Sigmoid colon (tissue), 7 donors: Measurements from ENCODE around the gene SEMA3G. TPM values are rescaled to one million over a fixed set of nuclear protein-coding genes. Genes with fewer than 3 reads are reported as not detected.
A peak's percentile ranks its signal among the peaks of the same experiment; 100 is the strongest.

Experiments
- DNase-seq: peaks from one replicate; pipeline ENCODE4 v3.0.0-alpha.2; 2019
- H3K27ac ChIP-seq, 4 donors: fragments of 200-600 bp; sonication (generic); one replicate each; pipeline ENCODE4 v1.5.1; 2016 to 2019; ENCODE audit warnings: mild to moderate bottlenecking in 1 of 4
- H3K27me3 ChIP-seq, 3 donors: fragments of 200-600 bp; sonication (generic); one replicate each; pipeline ENCODE4 v1.5.1; 2019; ENCODE audit warnings: mild to moderate bottlenecking in 1 of 3
- H3K36me3 ChIP-seq, 4 donors: fragments of 200-600 bp; sonication (generic); one replicate each; pipeline ENCODE4 v1.5.1; 2016 to 2019
- H3K4me1 ChIP-seq, 4 donors: fragments of 200-600 bp; sonication (generic); one replicate each; pipeline ENCODE4 v1.5.1; 2017 to 2019
- H3K4me3 ChIP-seq, 4 donors: fragments of 200-600 bp; sonication (generic); one replicate each; pipeline ENCODE4 v1.5.1; 2017 to 2019; ENCODE audit warnings: mild to moderate bottlenecking in 2 of 4, moderate library complexity in 1 of 4
- H3K9me3 ChIP-seq, 4 donors: fragments of 200-600 bp in 3 of 4; sonication (generic) in 3 of 4; one replicate each; pipeline versions ENCODE4 v1.5.1 to v1.6.1; 2013 to 2019
- EP300 ChIP-seq, 4 donors: sonication (generic); formaldehyde crosslinking; IDR thresholded peaks; one replicate each; pipeline ENCODE4 v1.6.1; 2017; ENCODE audit warnings: antibody characterized with exemption in 4 of 4
- POLR2A ChIP-seq, 2 donors: fragments of 450-650 bp; IDR thresholded peaks; one replicate each; pipeline ENCODE4 v1.6.1; 2016; ENCODE audit warnings: antibody characterized with exemption in 2 of 2, mild to moderate bottlenecking in 2 of 2, moderate library complexity in 2 of 2
- POLR2AphosphoS5 ChIP-seq, 4 donors: sonication (generic); formaldehyde crosslinking; IDR thresholded peaks; one replicate each; pipeline ENCODE4 v1.6.1; 2017; ENCODE audit warnings: antibody characterized with exemption in 4 of 4
- WGBS, 2 donors: extraction: QIAGEN DNeasy Blood & Tissue Kit; methylation state at CpG; one replicate each; pipeline ENCODE4 v1.1.7; 2013; 5-methylcytosine and 5-hydroxymethylcytosine counted together
- intact Hi-C: fragments of 100-400 bp; cut with DNase I; formaldehyde crosslinking; loops from one replicate; pipeline ENCODE4 v1.15.1; 2023
- polyA plus RNA-seq, 3 donors: library from polyadenylated mRNA; stranded (reverse); fragments of 200-250 nt; gene quantifications; one replicate each; pipeline ENCODE4 v1.2.3, GENCODE V29; 2013
- total RNA-seq, 4 donors: library from RNA; depleted of rRNA; stranded (reverse); fragments of >200 nt; gene quantifications; one replicate each; pipeline ENCODE4 v1.1.0, GENCODE V29; 2016
- TF ChIP-seq, protein P1 (sequence below), 4 experiments: fragments of 450-650 bp in 3 of 4; fragments of 200-600 bp in 1 of 4; IDR thresholded peaks; one replicate each; pipeline ENCODE4 v1.5.1; 2016 to 2019; ENCODE audit warnings: antibody characterized with exemption in 4 of 4, mild to moderate bottlenecking in 3 of 4, moderate library complexity in 2 of 4
- donor health status: healthy with polysubstance abuse.
- donor health status: Bipolar disorder and iron deficiency.
- donor health status: healthy.

The SEMA3G gene
- total and polyA plus RNA-seq, 7 donors, result 0.23 to 7.4 (median 3.9) TPM

DNA sequence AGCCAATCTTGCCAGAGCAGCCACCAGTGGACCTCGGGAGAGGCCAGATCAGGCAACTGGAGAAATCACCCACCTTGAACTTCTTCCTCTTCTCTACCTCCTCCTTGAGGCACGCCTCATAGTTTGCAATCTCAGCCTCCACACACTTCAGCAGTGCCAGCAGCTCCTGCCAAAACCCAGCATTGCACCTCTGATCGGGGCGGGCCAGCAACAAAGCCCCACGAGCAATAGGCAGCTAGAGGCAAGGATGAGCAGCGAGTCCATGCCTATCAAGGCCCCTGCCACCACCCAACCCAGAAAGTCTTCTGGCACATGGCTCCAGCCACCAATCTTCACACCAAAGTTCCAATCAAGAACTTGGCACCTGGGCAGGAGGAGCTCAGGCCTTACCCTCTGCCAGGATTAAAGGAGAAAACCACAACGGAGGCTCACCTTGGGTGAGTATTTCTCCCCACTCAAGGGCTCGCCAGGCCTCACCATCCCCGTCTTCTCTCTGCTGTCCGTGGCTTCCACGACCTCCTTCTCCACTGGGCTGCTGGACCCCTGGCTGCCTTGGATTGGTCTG, 42.1 kb downstream of the SEMA3G start:
- WGBS, 2 donors, result 94 to 95% methylated on average over 11 of the region's 11 CpGs
- H3K27me3 ChIP-seq, result no peaks in the 10 kb centered on the region
- DNase-seq, result peak; percentile 38
- H3K9me3 ChIP-seq, result no peaks in the 10 kb centered on the region
- H3K36me3 ChIP-seq, result peaks cover 44 to 79% (median 59%) of the 10 kb centered on the region in 4 donors
- peaks cover 0 to 10% (median 5%) of the 10 kb centered on the region in 4 donors for H3K4me1 ChIP-seq
- no peak overlapping the region for H3K27ac ChIP-seq
- intact Hi-C loops, result no loop called here
- no peak overlapping the region for H3K4me3 ChIP-seq
- TF ChIP-seq EP300 (IDR thresholded peaks at IDR 0.05) (no peak), POLR2AphosphoS5 (IDR thresholded peaks at IDR 0.05) (no peak), POLR2A (IDR thresholded peaks at IDR 0.05) (no peak)
- TF ChIP-seq, protein P1, sequence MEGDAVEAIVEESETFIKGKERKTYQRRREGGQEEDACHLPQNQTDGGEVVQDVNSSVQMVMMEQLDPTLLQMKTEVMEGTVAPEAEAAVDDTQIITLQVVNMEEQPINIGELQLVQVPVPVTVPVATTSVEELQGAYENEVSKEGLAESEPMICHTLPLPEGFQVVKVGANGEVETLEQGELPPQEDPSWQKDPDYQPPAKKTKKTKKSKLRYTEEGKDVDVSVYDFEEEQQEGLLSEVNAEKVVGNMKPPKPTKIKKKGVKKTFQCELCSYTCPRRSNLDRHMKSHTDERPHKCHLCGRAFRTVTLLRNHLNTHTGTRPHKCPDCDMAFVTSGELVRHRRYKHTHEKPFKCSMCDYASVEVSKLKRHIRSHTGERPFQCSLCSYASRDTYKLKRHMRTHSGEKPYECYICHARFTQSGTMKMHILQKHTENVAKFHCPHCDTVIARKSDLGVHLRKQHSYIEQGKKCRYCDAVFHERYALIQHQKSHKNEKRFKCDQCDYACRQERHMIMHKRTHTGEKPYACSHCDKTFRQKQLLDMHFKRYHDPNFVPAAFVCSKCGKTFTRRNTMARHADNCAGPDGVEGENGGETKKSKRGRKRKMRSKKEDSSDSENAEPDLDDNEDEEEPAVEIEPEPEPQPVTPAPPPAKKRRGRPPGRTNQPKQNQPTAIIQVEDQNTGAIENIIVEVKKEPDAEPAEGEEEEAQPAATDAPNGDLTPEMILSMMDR (IDR thresholded peaks at IDR 0.05), result no peak

DNA sequence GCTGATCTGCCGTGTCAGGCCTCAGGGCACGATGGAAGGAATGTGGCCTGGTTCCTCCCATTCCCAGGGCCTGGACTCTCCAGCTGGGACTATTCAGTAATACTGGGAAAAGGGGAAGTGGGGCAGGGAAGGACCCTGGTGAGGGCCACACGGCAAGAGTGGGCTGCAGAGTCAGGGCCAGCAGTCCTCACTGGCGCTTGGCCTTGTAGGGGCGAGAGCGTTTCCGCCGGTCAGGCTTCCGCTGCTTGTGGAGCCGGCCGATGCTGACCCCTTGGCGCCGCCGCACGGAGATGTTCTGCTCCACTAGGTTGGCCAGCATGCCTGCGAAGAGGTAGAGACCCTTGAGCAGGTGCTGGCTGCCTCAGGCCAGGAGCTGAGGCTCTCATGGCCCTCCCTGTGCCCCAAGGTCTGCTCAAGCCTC, 42.8 kb downstream of the SEMA3G start:
- Histone ChIP-seq H3K4me1 (peaks cover 0 to 3% (median 0%) of the 10 kb centered on the region in 4 donors), H3K9me3 (no peaks in the 10 kb centered on the region), H3K27me3 (no peaks in the 10 kb centered on the region), H3K4me3 (no peak overlapping the region), H3K27ac (no peak overlapping the region), H3K36me3 (peaks cover 44 to 72% (median 53%) of the 10 kb centered on the region in 4 donors)
- no peak for DNase-seq
- intact Hi-C loops, result no loop called here
- TF ChIP-seq, protein P1 (IDR thresholded peaks at IDR 0.05), result no peak
- TF ChIP-seq POLR2A (IDR thresholded peaks at IDR 0.05) (no peak), POLR2AphosphoS5 (IDR thresholded peaks at IDR 0.05) (no peak), EP300 (IDR thresholded peaks at IDR 0.05) (no peak)
- 96 to 97% methylated on average over 16 of the region's 16 CpGs for WGBS, 2 donors

DNA sequence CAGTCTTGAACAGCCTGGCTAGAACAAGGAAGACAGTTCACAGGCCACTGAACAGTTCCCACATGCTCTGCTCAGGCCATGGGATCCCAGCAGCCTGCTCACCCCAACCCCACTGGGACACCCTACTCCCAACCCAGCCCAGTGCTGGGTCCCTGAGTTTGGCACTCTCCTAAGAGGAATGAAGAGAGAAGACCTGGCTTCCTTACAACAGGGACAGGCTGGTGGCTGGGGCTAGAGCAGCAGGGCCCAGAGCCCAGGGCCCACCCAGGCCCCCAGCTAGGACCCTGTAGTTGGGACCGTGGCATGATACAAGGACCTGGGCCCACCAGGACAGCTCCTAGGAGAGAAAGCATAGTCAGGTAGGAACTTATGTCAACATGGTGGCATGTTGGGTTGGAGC, 43.4 kb downstream of the SEMA3G start:
- H3K4me3 ChIP-seq, result no peak overlapping the region
- no peaks in the 10 kb centered on the region for H3K27me3 ChIP-seq
- peaks cover 42 to 66% (median 48%) of the 10 kb centered on the region in 4 donors for H3K36me3 ChIP-seq
- H3K9me3 ChIP-seq, result no peaks in the 10 kb centered on the region
- no peak overlapping the region for H3K27ac ChIP-seq
- TF ChIP-seq, protein P1 (IDR thresholded peaks at IDR 0.05), result no peak
- TF ChIP-seq POLR2AphosphoS5 (IDR thresholded peaks at IDR 0.05) (no peak), POLR2A (IDR thresholded peaks at IDR 0.05) (no peak), EP300 (IDR thresholded peaks at IDR 0.05) (no peak)
- 98% methylated on average over 1 of the region's 1 CpG for WGBS, 2 donors
- intact Hi-C loops, result no loop called here
- DNase-seq, result no peak
- no peaks in the 10 kb centered on the region for H3K4me1 ChIP-seq

DNA sequence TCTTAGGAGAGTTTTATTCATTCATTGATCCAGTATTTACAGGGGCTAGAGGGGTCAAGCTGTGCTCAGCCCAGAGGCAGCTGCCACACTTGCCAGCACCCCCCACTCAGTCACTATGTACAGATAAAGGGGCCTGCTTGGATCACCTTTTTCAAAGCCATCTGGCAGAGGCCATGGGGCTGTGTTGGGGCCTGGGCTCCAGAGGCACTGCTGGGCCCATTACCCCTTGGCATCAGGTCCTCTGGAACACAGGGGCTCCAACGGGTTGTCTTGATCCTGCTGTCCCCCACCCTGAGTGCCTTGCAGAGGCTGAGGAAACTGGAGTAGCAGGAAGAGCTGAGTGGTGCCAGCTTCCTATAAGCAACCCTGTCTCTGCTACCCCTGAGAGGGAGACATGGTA, 43.9 kb downstream of the SEMA3G start:
- DNase-seq, result no peak
- Histone ChIP-seq H3K4me1 (no peaks in the 10 kb centered on the region), H3K4me3 (no peak overlapping the region), H3K27ac (no peak overlapping the region), H3K36me3 (peaks cover 37 to 61% (median 42%) of the 10 kb centered on the region in 4 donors), H3K9me3 (no peaks in the 10 kb centered on the region), H3K27me3 (no peaks in the 10 kb centered on the region)
- WGBS, 2 donors, result 79 to 91% methylated on average over 1 of the region's 1 CpG
- intact Hi-C loops, result no loop called here
- TF ChIP-seq EP300 (IDR thresholded peaks at IDR 0.05) (no peak), POLR2A (IDR thresholded peaks at IDR 0.05) (no peak), POLR2AphosphoS5 (IDR thresholded peaks at IDR 0.05) (no peak)
- TF ChIP-seq, protein P1 (IDR thresholded peaks at IDR 0.05), result no peak
